GM19324 (cell line): ENCODE measurements around the gene ZBTB46.
"Not testable (repeated sequence)": the region's sequence is repeated elsewhere in the genome, so short reads cannot be mapped to it uniquely, and the experiment has no call there.

Experiments used
- ATAC-seq: cut with Tn5 transposase; IDR thresholded peaks from one replicate; pipeline ENCODE4 v1.9.1; 2021; ENCODE audit warnings: mild to moderate bottlenecking, moderate library complexity; ENCODE audit not compliant: unreplicated experiment, low FRiP score

The ZBTB46 gene

GRCh38 chr20:63738687-63739129, 92.4 kb downstream of the ZBTB46 start:
- no peak for ATAC-seq

- no peak for ATAC-seq
Measured at GRCh38 chr20:63737945-63738686, 92.9 kb downstream of the ZBTB46 start.

- ATAC-seq, result no peak
Measured at GRCh38 chr20:63737695-63737944, 93.4 kb downstream of the ZBTB46 start.

- ATAC-seq, result no peak
Measured at GRCh38 chr20:63736893-63737694, 94.0 kb downstream of the ZBTB46 start.

- ATAC-seq, result peak; percentile 17
Measured at GRCh38 chr20:63735859-63736718, 95.0 kb downstream of the ZBTB46 start, which contains the start of gene LIME1. Gene LIME1, plus strand, starts transcription at chr20:63736664. Its CDS starts 886 bp downstream, at chr20:63737550.

GRCh38 chr20:63734946-63735858, 95.9 kb downstream of the ZBTB46 start:
- ATAC-seq, result no peak

- ATAC-seq, result no peak
Measured at GRCh38 chr20:63734111-63734945, 96.7 kb downstream of the ZBTB46 start.

GRCh38 chr20:63733579-63734081, 97.4 kb downstream of the ZBTB46 start:
- no peak for ATAC-seq

GRCh38 chr20:63733117-63733516, 97.9 kb downstream of the ZBTB46 start:
- no peak for ATAC-seq

GRCh38 chr20:63732118-63733095, 98.7 kb downstream of the ZBTB46 start:
- no peak for ATAC-seq

GRCh38 chr20:63731410-63731809, 99.7 kb downstream of the ZBTB46 start:
- no peak for ATAC-seq

- not testable (repeated sequence) for ATAC-seq
Measured at GRCh38 chr20:63730189-63730733, 100.8 kb downstream of the ZBTB46 start.

GRCh38 chr20:63722967-63723622, 108.0 kb downstream of the ZBTB46 start:
- ATAC-seq, result not testable (repeated sequence)

GRCh38 chr20:63718996-63719395, 112.1 kb downstream of the ZBTB46 start:
- no peak for ATAC-seq

GRCh38 chr20:63714858-63715257, 116.2 kb downstream of the ZBTB46 start:
- ATAC-seq, result no peak

GRCh38 chr20:63712191-63712590, 118.9 kb downstream of the ZBTB46 start:
- ATAC-seq, result no peak

- ATAC-seq, result no peak
Measured at GRCh38 chr20:63711085-63711645, 119.9 kb downstream of the ZBTB46 start.
